ENCODE results near the gene CASS4. TPM values are rescaled to one million over a fixed set of nuclear protein-coding genes. Genes with fewer than 3 reads are reported as not detected.

CASS4 gene
- total RNA-seq, 1 experiment from 2014 or later: not detected

DNA sequence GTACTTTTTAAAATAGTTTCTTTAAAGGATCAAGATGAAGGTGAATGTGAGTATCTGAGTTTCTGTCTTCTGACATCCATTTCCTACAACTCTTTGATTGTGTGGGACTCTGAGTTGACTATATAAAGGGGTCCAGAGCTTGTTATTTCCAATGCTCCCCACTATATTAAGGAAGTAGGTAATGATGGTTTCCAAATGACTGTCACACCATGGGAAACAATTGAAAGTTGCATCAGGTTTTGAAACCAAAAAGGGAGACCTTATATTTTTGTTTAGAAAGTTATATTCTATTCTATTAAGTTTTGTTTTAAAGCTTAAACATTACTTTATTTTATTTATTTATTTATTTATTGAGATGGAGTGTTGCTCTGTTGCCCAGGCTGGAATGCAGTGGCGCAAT is 11.2 kb downstream of the CASS4 start:
- intact Hi-C loops (cut with micrococcal nuclease): no loop called here
- POLR2A ChIA-PET: interaction anchor here (0.9 to 1.4 kb wide), 3 partner anchors 10 to 14 kb away, joined by 3 to 6 read pairs (median 4); partner anchors contain the start of gene CASS4
- peaks cover 4% of the 10 kb centered on the region for H3K4me1 Mint-ChIP-seq (ENCODE audit: insufficient read depth, unreplicated experiment)
- CTCF ChIA-PET: interaction anchor here (1.0 to 2.6 kb wide), 2 partner anchors 10 to 11 kb away, joined by 3 to 7 read pairs; no protein-coding TSS in a partner anchor
- no peak overlapping the region for H3K27ac Mint-ChIP-seq (ENCODE audit: low read depth, unreplicated experiment)
- H3K9me3 Mint-ChIP-seq (ENCODE audit: unreplicated experiment): no peaks in the 10 kb centered on the region
- no peak overlapping the region for H3K4me3 Mint-ChIP-seq (ENCODE audit: unreplicated experiment)
- no peaks in the 10 kb centered on the region for H3K36me3 Mint-ChIP-seq (ENCODE audit: insufficient read depth, unreplicated experiment)
- DNase-seq (ENCODE audit: unreplicated experiment): no peak
- TF ChIP-seq, protein P1, sequence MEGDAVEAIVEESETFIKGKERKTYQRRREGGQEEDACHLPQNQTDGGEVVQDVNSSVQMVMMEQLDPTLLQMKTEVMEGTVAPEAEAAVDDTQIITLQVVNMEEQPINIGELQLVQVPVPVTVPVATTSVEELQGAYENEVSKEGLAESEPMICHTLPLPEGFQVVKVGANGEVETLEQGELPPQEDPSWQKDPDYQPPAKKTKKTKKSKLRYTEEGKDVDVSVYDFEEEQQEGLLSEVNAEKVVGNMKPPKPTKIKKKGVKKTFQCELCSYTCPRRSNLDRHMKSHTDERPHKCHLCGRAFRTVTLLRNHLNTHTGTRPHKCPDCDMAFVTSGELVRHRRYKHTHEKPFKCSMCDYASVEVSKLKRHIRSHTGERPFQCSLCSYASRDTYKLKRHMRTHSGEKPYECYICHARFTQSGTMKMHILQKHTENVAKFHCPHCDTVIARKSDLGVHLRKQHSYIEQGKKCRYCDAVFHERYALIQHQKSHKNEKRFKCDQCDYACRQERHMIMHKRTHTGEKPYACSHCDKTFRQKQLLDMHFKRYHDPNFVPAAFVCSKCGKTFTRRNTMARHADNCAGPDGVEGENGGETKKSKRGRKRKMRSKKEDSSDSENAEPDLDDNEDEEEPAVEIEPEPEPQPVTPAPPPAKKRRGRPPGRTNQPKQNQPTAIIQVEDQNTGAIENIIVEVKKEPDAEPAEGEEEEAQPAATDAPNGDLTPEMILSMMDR (IDR thresholded peaks at IDR 0.05; ENCODE audit: unreplicated experiment): no peak
- no peaks in the 10 kb centered on the region for H3K27me3 Mint-ChIP-seq (ENCODE audit: insufficient read depth, unreplicated experiment)
- BruUV-seq (replicated peaks): no TSS peak

DNA sequence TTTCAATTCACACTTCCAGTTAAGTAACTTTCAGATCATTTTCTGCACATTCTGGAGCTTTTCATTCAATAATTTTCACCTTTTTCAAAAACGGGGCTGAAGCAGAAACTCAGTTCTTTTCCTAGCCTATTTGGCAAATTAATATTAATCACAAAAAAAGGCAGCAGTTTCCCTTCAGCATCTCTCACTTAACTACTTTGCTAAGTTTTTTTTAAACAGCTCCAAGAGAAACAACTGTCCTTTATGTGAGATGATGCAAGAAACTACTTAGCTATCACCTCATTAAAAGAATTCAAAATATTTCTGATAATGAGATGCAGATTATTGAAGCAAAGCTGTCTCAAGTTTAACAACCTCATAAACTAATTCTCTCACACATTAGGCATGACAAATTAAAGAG is 11.8 kb downstream of the CASS4 start:
- Mint-ChIP-seq H3K36me3 (ENCODE audit: insufficient read depth, unreplicated experiment) (no peaks in the 10 kb centered on the region), H3K4me3 (ENCODE audit: unreplicated experiment) (no peak overlapping the region), H3K9me3 (ENCODE audit: unreplicated experiment) (no peaks in the 10 kb centered on the region), H3K4me1 (ENCODE audit: insufficient read depth, unreplicated experiment) (peaks cover 10% of the 10 kb centered on the region), H3K27ac (ENCODE audit: low read depth, unreplicated experiment) (no peak overlapping the region), H3K27me3 (ENCODE audit: insufficient read depth, unreplicated experiment) (no peaks in the 10 kb centered on the region)
- POLR2A ChIA-PET: interaction anchor here (0.5 to 1.4 kb wide), 3 partner anchors 9 to 12 kb away, joined by 3 to 6 read pairs (median 4); partner anchors contain the start of gene CASS4
- DNase-seq (ENCODE audit: unreplicated experiment): no peak
- TF ChIP-seq, protein P1 (IDR thresholded peaks at IDR 0.05; ENCODE audit: unreplicated experiment): no peak
- no TSS peak for BruUV-seq (replicated peaks)
- intact Hi-C loops (cut with micrococcal nuclease): no loop called here
- CTCF ChIA-PET: interaction anchor here (0.7 to 1.7 kb wide), 4 partner anchors 9 to 154 kb away, joined by 3 to 4 read pairs (median 3); no protein-coding TSS in a partner anchor

DNA sequence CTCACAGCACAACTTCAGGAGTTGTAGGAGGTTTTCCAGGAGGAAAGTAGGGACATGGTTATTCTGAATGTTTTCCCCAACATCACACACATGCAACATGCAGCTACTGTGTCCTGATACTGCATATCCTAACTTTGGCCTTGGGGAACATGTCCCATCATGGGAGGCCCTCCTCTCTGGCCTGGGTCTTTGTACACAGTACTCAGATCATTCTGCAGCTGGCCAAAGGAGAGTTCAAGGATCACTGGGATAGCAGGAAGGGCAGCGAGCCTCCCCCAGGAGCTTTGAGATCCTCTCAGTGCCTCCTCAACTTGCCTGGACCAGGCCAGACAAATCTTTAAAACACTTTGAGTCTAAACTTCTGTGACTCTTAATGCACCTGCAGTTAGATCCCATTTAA is 12.9 kb downstream of the CASS4 start:
- no peaks in the 10 kb centered on the region for H3K36me3 Mint-ChIP-seq (ENCODE audit: insufficient read depth, unreplicated experiment)
- no peak overlapping the region for H3K27ac Mint-ChIP-seq (ENCODE audit: low read depth, unreplicated experiment)
- H3K9me3 Mint-ChIP-seq (ENCODE audit: unreplicated experiment): no peaks in the 10 kb centered on the region
- intact Hi-C loops (cut with micrococcal nuclease): no loop called here
- CTCF ChIA-PET: interaction anchor here (0.6 to 1.9 kb wide), 4 partner anchors 24 to 153 kb away, joined by 3 to 7 read pairs (median 4); no protein-coding TSS in a partner anchor
- no peak for DNase-seq (ENCODE audit: unreplicated experiment)
- BruUV-seq (replicated peaks): no TSS peak
- H3K4me3 Mint-ChIP-seq (ENCODE audit: unreplicated experiment): no peak overlapping the region
- POLR2A ChIA-PET: no interaction called here
- no peaks in the 10 kb centered on the region for H3K27me3 Mint-ChIP-seq (ENCODE audit: insufficient read depth, unreplicated experiment)
- peaks cover 19% of the 10 kb centered on the region for H3K4me1 Mint-ChIP-seq (ENCODE audit: insufficient read depth, unreplicated experiment)
- TF ChIP-seq, protein P1 (IDR thresholded peaks at IDR 0.05; ENCODE audit: unreplicated experiment): no peak

DNA sequence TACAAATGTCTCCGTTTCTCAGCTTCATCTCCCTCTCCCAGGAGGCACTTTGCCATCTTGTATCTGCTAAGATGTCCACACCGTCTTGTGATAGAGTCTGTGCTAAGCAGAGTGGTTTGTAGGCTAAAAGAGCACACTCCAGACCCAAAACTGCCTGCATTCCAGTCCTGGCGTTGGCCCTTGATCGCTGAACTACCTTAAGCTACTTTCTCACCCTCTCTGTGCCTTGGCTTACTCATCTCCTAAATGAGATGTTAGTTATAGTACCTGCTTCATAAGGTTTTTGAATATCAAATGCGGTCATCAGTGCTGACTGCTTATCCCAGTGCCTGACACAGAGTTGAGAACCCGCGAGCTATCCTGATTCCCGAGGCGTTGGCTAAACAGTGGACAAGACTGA is 14.0 kb downstream of the CASS4 start:
- POLR2A ChIA-PET: interaction anchor here (0.6 kb wide), 1 partner anchor 90 kb away, joined by 3 read pairs; no protein-coding TSS in a partner anchor
- peaks cover 19% of the 10 kb centered on the region for H3K4me1 Mint-ChIP-seq (ENCODE audit: insufficient read depth, unreplicated experiment)
- H3K27ac Mint-ChIP-seq (ENCODE audit: low read depth, unreplicated experiment): no peak overlapping the region
- TF ChIP-seq, protein P1 (IDR thresholded peaks at IDR 0.05; ENCODE audit: unreplicated experiment): no peak
- CTCF ChIA-PET: interaction anchor here (0.6 to 1.9 kb wide), 4 partner anchors 8 to 757 kb away, joined by 3 to 7 read pairs (median 4); no protein-coding TSS in a partner anchor
- H3K27me3 Mint-ChIP-seq (ENCODE audit: insufficient read depth, unreplicated experiment): no peaks in the 10 kb centered on the region
- DNase-seq (ENCODE audit: unreplicated experiment): no peak
- H3K9me3 Mint-ChIP-seq (ENCODE audit: unreplicated experiment): no peaks in the 10 kb centered on the region
- intact Hi-C loops (cut with micrococcal nuclease): no loop called here
- no peaks in the 10 kb centered on the region for H3K36me3 Mint-ChIP-seq (ENCODE audit: insufficient read depth, unreplicated experiment)
- no peak overlapping the region for H3K4me3 Mint-ChIP-seq (ENCODE audit: unreplicated experiment)
- no TSS peak for BruUV-seq (replicated peaks)

All from MCF 10A (cell line).